Measurements from ENCODE around the gene CD300H.

DNA sequence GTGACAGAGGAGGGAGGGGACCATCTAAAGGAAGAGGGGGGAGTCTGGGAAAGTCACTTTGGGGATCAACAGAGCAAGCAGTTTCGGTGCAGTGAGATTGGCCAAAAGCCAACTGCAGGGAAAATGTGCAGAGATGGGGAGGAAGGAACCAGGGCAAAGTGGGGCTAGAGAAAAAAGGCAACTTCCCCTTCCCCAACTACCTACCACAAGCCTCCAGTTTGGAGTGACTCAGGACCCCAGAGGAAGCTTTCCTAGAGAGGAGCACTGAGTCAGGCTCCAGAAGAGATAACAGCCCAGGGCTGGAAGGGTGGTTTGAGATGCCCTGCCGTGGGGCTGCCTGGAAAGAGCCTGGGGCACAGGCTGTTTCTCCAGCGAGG lies 31.7 kb upstream of the CD300H start:
- no peak for TF ChIP-seq EZH2 (IDR thresholded peaks at IDR 0.05; ENCODE audit: borderline replicate concordance, low read length)
- TF ChIP-seq, protein P1, sequence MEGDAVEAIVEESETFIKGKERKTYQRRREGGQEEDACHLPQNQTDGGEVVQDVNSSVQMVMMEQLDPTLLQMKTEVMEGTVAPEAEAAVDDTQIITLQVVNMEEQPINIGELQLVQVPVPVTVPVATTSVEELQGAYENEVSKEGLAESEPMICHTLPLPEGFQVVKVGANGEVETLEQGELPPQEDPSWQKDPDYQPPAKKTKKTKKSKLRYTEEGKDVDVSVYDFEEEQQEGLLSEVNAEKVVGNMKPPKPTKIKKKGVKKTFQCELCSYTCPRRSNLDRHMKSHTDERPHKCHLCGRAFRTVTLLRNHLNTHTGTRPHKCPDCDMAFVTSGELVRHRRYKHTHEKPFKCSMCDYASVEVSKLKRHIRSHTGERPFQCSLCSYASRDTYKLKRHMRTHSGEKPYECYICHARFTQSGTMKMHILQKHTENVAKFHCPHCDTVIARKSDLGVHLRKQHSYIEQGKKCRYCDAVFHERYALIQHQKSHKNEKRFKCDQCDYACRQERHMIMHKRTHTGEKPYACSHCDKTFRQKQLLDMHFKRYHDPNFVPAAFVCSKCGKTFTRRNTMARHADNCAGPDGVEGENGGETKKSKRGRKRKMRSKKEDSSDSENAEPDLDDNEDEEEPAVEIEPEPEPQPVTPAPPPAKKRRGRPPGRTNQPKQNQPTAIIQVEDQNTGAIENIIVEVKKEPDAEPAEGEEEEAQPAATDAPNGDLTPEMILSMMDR (IDR thresholded peaks at IDR 0.05; ENCODE audit: low read length): no peak
